Left ventricle myocardium inferior (tissue), 1 donor: Measurements from ENCODE around the gene GRIK1. TPM values are rescaled to one million over a fixed set of nuclear protein-coding genes. Genes with fewer than 3 reads are reported as not detected.

Source experiments
- DNase-seq: peaks from one replicate; pipeline ENCODE4 v3.0.0-alpha.2; 2020
- H3K27ac ChIP-seq: fragments of 200-600 bp; replicated peaks from 2 replicates; pipeline ENCODE4 v1.8.0; 2021
- H3K27me3 ChIP-seq: fragments of 200-600 bp; 2 replicates; pipeline ENCODE4 v1.8.0; 2021; ENCODE audit warnings: low read depth
- H3K36me3 ChIP-seq: fragments of 200-600 bp; 2 replicates; pipeline ENCODE4 v1.8.0; 2021
- H3K4me1 ChIP-seq: fragments of 200-600 bp; 2 replicates; pipeline ENCODE4 v1.8.0; 2021
- H3K4me3 ChIP-seq: fragments of 200-600 bp; 2 replicates; pipeline ENCODE4 v1.8.0; 2021; ENCODE audit warnings: mild to moderate bottlenecking, moderate library complexity
- H3K9me3 ChIP-seq: fragments of 200-600 bp; replicated peaks from 2 replicates; pipeline ENCODE4 v1.8.0; 2021
- intact Hi-C: fragments of 100-400 bp; cut with micrococcal nuclease; formaldehyde crosslinking; loops from one replicate; pipeline ENCODE4 v1.11.0; 2022
- total RNA-seq: library from RNA; stranded (reverse); fragmentation: NEBNext Ultra II Directional; extraction: Animal tissue kit (Norgen Biotek cat#: 25700); gene quantifications from one replicate; pipeline ENCODE4 v1.2.1, GENCODE V29; 2021
- TF ChIP-seq, protein P1 (sequence below): fragments of 200-600 bp; IDR thresholded peaks from 2 replicates; pipeline ENCODE4 v1.8.0; 2021; ENCODE audit warnings: antibody characterized with exemption, mild to moderate bottlenecking, borderline replicate concordance
- donor health status: DM: no; HTN: yes; CAD: no; lungs with severe emphysema.

Gene GRIK1
- total RNA-seq, 1 donor from 2014 or later: not detected

DNA sequence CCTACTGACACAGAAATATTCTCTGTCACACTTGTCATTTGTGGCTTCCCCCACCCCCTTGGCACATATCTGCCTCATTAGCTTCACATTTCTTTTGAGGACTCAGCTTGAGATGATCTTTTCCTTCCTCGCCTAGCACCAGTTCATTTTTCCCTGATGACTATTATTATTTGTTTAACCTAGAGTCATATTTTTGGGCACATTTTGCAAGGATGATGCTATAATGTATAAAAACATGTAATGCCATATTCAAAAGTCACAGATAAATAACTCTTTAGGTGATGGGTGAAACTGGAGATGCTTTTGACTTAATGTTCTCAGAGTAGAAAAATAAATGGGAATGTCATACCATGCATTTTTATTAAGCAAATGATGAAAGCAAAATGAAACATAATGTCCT lies 438.3 kb downstream of the GRIK1 start:
- intact Hi-C loops: no loop called here
- peaks cover 9% of the 10 kb centered on the region for H3K9me3 ChIP-seq
- no peak for DNase-seq
- no peak overlapping the region for H3K4me3 ChIP-seq
- TF ChIP-seq, protein P1, sequence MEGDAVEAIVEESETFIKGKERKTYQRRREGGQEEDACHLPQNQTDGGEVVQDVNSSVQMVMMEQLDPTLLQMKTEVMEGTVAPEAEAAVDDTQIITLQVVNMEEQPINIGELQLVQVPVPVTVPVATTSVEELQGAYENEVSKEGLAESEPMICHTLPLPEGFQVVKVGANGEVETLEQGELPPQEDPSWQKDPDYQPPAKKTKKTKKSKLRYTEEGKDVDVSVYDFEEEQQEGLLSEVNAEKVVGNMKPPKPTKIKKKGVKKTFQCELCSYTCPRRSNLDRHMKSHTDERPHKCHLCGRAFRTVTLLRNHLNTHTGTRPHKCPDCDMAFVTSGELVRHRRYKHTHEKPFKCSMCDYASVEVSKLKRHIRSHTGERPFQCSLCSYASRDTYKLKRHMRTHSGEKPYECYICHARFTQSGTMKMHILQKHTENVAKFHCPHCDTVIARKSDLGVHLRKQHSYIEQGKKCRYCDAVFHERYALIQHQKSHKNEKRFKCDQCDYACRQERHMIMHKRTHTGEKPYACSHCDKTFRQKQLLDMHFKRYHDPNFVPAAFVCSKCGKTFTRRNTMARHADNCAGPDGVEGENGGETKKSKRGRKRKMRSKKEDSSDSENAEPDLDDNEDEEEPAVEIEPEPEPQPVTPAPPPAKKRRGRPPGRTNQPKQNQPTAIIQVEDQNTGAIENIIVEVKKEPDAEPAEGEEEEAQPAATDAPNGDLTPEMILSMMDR: no peak
- no peaks in the 10 kb centered on the region for H3K27me3 ChIP-seq
- H3K36me3 ChIP-seq: no peaks in the 10 kb centered on the region
- no peak overlapping the region for H3K27ac ChIP-seq
- H3K4me1 ChIP-seq: no peaks in the 10 kb centered on the region

DNA sequence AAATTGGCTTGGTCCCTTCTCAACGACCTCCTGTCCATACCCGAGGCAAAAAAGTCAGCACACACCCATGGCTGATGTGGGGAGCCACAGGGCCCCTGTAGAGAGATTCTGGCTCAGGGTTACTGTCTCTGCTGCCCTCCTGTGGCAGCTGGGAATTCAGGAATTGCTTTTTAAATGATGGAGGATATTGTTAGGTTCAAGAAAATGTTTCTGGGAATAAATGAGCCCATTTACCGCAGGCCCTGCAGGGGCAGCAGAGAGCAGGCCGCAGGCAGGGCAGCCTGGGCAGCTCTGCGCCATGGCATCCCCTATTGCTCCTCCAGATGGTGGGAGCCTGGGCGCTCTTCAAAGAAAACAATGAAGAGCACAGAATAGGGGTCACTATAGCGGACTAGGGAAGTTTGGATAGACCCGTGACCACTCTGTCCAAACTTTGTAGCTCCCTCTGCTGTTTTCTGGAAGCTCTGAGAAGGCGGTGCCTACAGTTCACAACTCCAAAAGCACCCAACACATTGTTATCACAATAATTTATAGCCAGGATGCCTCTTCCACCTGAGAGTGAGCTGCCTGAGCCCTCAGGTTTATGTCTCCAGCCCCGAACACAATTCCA lies 440.0 kb downstream of the GRIK1 start:
- H3K27ac ChIP-seq: no peak overlapping the region
- H3K27me3 ChIP-seq: no peaks in the 10 kb centered on the region
- no peak overlapping the region for H3K4me3 ChIP-seq
- peaks cover 11% of the 10 kb centered on the region for H3K9me3 ChIP-seq
- no peaks in the 10 kb centered on the region for H3K4me1 ChIP-seq
- DNase-seq: no peak
- TF ChIP-seq, protein P1: peak; percentile 52
- intact Hi-C loops: no loop called here
- H3K36me3 ChIP-seq: no peaks in the 10 kb centered on the region

DNA sequence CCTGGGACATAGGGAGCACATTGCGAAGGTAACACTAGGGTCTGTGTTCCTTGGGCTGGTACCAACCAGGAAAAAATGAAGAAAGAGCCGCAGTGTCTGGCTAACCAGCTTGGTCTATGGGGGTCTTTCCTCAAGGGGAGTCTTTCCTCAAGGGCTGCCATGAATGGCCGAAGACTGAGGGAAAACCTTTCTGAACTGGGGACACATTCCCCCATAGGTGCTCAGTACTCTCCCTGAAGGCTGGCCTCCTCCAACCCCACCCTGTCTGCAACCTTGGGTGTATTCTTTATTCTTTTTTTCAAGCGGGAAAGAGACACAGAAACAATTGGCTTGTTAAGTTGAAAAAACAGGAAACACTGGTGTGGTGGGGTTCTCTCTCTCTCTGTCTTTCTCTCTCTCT lies 440.6 kb downstream of the GRIK1 start:
- intact Hi-C loops: no loop called here
- Histone ChIP-seq H3K4me3 (no peak overlapping the region), H3K27ac (no peak overlapping the region), H3K36me3 (no peaks in the 10 kb centered on the region), H3K9me3 (peaks cover 11% of the 10 kb centered on the region), H3K4me1 (no peaks in the 10 kb centered on the region), H3K27me3 (no peaks in the 10 kb centered on the region)
- no peak for DNase-seq
- TF ChIP-seq, protein P1: no peak

DNA sequence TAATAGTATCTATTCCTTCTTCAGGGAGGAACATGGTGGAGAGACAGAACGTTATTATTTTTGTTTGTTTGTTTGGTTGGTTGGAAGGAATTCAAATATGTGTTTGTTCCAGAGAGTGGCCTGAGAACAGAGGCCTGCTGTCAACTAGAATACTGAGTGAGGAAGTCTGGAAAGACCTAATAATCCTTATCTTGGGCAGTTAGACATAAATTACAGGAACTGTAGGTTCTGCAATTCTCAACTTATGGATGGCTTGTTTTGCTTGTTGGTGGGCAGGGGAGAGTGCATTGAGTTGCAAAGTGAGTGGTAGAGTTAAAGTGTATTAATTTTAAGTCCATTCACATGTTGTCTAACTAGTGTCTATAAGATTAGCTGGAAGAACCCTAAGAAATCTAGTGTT lies 443.5 kb downstream of the GRIK1 start:
- H3K36me3 ChIP-seq: no peaks in the 10 kb centered on the region
- H3K4me3 ChIP-seq: no peak overlapping the region
- TF ChIP-seq, protein P1: no peak
- intact Hi-C loops: no loop called here
- no peaks in the 10 kb centered on the region for H3K4me1 ChIP-seq
- DNase-seq: no peak
- H3K9me3 ChIP-seq: peaks cover 11% of the 10 kb centered on the region
- H3K27me3 ChIP-seq: no peaks in the 10 kb centered on the region
- H3K27ac ChIP-seq: no peak overlapping the region

DNA sequence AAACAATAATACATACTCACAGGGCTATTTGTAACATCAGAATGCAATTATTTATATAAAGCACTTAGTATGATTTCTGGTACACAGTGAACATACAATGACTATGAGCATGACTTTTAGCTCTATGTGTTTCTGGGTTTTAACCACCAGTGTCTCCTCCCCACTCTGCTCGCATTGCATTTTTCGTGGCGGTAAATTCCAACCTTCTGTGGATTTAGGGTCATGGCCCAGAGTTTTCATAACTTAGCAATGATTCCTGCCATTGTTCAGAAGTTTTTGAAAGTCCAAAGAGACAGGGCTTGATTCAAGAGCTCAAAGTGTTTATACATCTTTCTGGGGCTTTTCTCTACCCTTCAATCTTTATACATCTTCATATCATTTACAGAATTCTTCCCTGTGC lies 449.8 kb downstream of the GRIK1 start:
- DNase-seq: no peak
- H3K27me3 ChIP-seq: no peaks in the 10 kb centered on the region
- no peak overlapping the region for H3K27ac ChIP-seq
- TF ChIP-seq, protein P1: no peak
- H3K9me3 ChIP-seq: no peaks in the 10 kb centered on the region
- H3K4me3 ChIP-seq: no peak overlapping the region
- intact Hi-C loops: no loop called here
- no peaks in the 10 kb centered on the region for H3K36me3 ChIP-seq
- peaks cover 3% of the 10 kb centered on the region for H3K4me1 ChIP-seq
